ENCODE data around the gene BMP2K.

BMP2K gene

DNA sequence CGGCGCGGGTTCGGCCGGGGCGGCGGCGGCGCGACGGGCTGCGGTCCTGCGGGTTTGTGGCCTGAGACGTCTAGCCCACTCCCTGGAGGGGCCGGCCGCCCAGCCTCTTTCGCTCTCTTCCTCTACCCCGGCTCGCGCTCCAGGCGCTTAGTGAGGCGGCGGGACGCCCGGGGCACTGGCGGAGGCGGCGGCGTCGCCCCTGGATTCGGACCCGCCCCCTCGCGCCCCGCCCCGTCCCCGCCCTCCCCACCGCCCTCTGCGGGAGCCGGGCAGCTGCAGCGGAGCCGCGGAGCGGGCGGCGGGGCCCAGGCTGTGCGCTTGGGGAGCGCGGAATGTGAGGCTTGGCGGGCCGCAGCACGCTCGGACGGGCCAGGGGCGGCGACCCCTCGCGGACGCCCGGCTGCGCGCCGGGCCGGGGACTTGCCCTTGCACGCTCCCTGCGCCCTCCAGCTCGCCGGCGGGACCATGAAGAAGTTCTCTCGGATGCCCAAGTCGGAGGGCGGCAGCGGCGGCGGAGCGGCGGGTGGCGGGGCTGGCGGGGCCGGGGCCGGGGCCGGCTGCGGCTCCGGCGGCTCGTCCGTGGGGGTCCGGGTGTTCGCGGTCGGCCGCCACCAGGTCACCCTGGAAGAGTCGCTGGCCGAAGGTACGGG is at the start of gene BMP2K:
TSS of gene BMP2K (plus strand) at position 272 of the 650 bp plus-strand sequence. CDS start at position 466, 194 bp downstream.
- peak; percentile 83 for DNase-seq

- no peak for DNase-seq
Measured at GRCh38 chr4:78726546-78726945, 49.6 kb upstream of the BMP2K start.

- no peak for DNase-seq
Measured at GRCh38 chr4:78732332-78733104, 43.6 kb upstream of the BMP2K start.

DNA sequence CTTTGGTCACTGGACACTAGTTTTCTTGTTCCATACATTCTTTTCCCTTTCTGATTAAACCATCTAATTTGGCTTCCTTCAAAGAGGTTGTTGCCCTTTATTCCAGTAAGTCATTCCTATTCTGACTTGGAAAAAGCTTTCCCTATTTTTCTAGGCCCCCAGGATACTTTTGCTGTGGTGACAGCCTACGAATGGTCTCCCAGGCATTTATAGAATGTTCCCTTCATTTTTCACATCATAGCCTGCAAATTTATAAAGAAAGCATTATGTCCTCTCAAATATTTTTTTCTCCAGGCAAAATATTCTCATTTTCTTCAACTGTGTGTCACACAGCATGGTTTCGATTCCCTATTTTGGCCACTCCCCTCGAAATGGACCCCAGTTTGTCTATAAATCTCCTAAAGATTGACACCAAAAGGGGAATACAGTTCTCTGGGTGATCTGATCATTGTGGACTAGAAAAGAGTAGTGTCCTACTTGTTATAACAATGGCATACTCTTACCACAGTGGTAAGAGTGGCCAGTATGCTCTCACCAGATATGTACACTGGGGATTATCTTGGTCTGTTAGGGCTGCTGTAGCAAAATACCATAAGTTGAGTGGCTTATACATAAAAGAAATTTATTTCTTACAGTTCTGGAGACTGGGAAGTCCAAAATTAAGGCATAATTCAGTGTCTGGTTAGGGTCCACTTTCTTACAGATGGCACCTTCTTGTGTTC is 41.5 kb upstream of the BMP2K start:
- DNase-seq: no peak

- no peak for DNase-seq
Measured at GRCh38 chr4:78735697-78736096, 40.5 kb upstream of the BMP2K start.

DNA sequence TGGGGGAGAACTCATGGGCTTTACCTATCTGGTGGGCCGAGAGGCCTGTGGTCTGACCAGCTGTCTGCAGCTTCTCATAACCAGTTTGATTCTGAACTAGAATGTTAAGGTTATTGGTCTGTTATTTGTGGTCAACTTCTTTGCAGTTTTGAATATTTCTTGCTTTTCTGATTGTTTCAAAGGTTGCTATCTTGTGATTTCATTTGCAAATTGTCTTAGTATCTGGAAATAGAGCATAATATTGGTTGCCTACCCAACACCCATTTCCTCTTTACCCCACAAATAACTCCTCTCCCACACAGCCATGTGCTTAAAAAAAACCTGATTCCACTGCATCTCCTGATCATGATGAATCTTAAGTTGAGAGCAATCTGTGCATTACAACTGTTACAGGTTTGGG is 39.1 kb upstream of the BMP2K start:
- DNase-seq: no peak

- no peak for DNase-seq
Measured at GRCh38 chr4:78737973-78738372, 38.2 kb upstream of the BMP2K start.

GRCh38 chr4:78742300-78742699 is 33.9 kb upstream of the BMP2K start:
- no peak for DNase-seq

- no peak for DNase-seq
Measured at GRCh38 chr4:78747475-78747922, 28.7 kb upstream of the BMP2K start.

GRCh38 chr4:78748381-78748780 is 27.8 kb upstream of the BMP2K start:
- DNase-seq: no peak

DNA sequence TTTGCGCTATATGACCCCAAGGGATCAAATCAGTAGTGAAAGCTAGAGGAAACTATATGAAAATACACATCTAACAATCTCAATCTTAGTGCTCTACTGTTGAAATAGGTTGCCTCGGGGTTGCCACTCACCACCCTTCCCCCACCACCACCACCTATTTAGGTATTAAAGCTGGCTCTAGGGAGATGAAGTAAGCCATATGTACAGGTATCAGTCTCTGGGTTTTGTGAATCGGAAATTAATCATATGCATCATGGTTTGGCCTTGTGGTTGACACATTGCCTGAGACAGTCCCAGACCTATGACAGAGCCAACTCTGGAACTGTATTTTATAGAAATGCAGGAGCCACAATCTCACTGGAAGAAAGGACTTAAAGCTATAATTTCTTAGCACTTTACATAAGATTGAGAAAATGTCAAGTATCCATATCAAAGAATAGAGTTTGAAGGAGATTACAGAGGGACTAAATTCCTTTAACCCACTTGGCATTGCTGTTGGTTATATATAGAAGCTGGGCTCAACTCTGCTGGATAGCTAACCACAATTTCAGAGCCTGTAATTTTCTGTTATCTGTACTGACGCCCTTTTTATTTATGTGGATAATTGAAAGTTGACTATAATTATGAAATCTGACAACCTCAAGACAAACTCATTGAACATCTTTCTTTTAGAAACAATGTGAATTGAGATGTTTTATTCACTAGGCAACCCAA is 26.7 kb upstream of the BMP2K start:
- DNase-seq: no peak

GRCh38 chr4:78749972-78750727 is 26.0 kb upstream of the BMP2K start:
- DNase-seq: no peak

DNA sequence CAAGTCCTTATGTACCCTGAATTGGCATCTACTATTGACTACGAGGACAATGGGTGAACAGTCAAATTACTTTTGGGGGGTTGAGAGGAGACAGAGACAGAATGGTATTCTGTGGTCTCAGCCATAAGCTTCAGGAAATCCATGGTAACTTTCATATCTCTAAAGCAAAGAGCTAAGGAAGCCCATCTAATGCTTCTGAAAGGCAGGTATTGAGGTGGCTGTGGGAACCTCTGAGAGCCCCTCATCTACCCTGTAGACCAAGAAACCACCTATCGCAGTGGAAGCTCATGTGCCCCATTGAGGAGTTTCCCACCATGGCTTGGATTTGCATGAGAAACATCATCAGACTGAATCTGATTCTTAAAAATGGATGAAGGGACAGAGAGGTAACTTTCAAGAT is 23.1 kb upstream of the BMP2K start:
- no peak for DNase-seq

- no peak for DNase-seq
Measured at GRCh38 chr4:78754872-78755271, 21.3 kb upstream of the BMP2K start.

- no peak for DNase-seq
Measured at GRCh38 chr4:78756137-78756536, 20.0 kb upstream of the BMP2K start.

DNA sequence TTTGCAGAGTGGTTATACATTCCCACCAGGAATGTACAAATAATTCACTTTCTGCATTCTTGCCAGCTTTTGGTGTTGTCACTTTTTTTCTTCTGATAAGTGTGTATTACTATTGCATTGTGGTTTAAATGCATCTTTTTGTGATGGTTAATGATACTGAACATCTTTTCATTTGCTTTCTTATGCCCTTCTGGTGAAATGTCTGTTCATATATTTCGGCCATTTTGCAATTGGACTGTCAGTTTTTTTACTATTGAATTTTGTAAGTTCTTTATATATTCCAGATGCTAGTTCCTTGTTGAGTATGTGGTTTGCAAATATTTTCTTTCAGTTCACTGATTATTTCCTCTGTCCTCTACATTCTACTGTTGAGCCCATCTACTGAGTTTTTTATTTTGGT is 19.4 kb upstream of the BMP2K start:
- no peak for DNase-seq

GRCh38 chr4:78757574-78757973 is 18.6 kb upstream of the BMP2K start:
- DNase-seq: no peak

DNA sequence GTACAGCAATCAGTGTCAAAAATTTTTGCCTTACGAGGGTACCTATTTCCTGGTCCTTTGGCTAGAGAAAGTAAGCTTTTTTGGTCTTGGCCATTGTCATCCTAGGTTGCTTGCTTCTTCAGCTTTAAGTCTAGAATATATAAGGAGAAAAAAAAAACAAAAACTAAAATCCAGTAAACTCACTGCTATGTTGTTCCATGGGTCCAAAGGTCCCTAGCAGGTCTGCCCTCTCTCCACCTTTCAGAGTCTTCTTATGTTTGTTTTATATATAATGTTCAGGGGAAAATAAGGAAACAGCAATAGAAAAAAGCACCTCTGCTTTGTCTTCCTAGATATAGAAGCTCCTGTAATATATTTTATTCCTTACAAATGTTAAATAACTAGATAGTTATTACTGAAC is 18.1 kb upstream of the BMP2K start:
- no peak for DNase-seq

DNA sequence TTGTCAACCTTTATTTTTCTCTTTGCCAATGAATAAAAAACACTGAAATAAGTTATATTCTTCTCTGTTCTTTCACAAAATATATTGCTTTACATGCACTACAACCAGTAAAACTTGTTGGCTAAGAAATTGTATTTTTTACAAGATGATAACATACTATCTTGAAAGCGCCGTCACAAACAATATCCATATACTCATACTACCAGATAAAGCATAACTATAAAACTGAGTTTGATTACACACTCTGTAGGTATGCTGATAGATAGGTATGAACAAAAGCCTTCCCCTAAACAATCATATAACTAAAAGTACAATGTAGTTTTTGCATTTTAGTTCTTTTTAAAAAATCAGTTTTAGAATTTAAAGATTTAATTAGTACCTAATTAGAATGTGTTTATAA is 13.6 kb upstream of the BMP2K start:
- no peak for DNase-seq

DNA sequence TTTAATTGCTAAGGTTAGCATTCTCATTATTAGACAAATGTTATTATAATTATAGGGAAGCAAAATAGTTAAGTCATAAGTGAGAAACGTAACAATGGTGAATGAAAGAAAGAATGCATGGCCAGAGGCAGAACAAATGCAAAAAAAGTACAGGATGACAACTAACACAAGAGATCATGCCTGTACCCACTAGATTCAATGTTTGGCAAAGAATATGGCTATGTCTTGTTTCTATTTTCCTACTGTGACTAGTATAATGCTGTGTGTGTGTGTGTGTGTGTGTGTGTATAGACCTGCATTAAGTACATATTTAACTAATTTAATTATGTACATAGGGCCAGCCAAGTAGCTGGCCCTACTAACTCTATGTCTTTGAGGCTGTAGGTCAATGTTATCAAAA is 12.9 kb upstream of the BMP2K start:
- no peak for DNase-seq

GRCh38 chr4:78763763-78764387 is 12.3 kb upstream of the BMP2K start:
- no peak for DNase-seq

GRCh38 chr4:78764498-78764961 is 11.6 kb upstream of the BMP2K start:
- DNase-seq: no peak

Data from NCI-H82 (cell line).